ENCODE results near the gene CUL4B. TPM values are rescaled to one million over a fixed set of nuclear protein-coding genes. Genes with fewer than 3 reads are reported as not detected.
"Not testable (repeated sequence)": the region's sequence is repeated elsewhere in the genome, so short reads cannot be mapped to it uniquely, and the experiment has no call there.

CUL4B gene
- total RNA-seq, 1 donor from 2014 or later, result 50.1 TPM

- peak overlapping the region; percentile 77 for H3K4me3 Mint-ChIP-seq
- H3K4me1 Mint-ChIP-seq, result no peaks in the 10 kb centered on the region
- H3K9me3 Mint-ChIP-seq, result peaks cover 21% of the 10 kb centered on the region
- DNase-seq (ENCODE audit: low spot score in 2 of 2, unreplicated experiment in 2 of 2), result peak in 1 of 2 experiments; percentile 46
- H3K27me3 Mint-ChIP-seq (ENCODE audit: low read depth), result no peaks in the 10 kb centered on the region
- TF ChIP-seq CTCF (IDR thresholded peaks at IDR 0.05; ENCODE audit: unreplicated experiment), result peak; percentile 47
- H3K36me3 Mint-ChIP-seq, result no peaks in the 10 kb centered on the region
- H3K27ac Mint-ChIP-seq, result peak overlapping the region; percentile 94
Observed at GRCh38 chrX:120485638-120486520, 74.9 kb downstream of the CUL4B start.

- peaks cover 17% of the 10 kb centered on the region for H3K9me3 Mint-ChIP-seq
- no peak for TF ChIP-seq CTCF (IDR thresholded peaks at IDR 0.05; ENCODE audit: unreplicated experiment)
- peak overlapping the region; percentile 77 for H3K4me3 Mint-ChIP-seq
- H3K4me1 Mint-ChIP-seq, result no peaks in the 10 kb centered on the region
- DNase-seq (ENCODE audit: low spot score in 2 of 2, unreplicated experiment in 2 of 2), result no peak
- H3K27me3 Mint-ChIP-seq (ENCODE audit: low read depth), result no peaks in the 10 kb centered on the region
- peak overlapping the region; percentile 94 for H3K27ac Mint-ChIP-seq
- no peaks in the 10 kb centered on the region for H3K36me3 Mint-ChIP-seq
Observed at GRCh38 chrX:120485315-120485637, 75.5 kb downstream of the CUL4B start.

- H3K27me3 Mint-ChIP-seq (ENCODE audit: low read depth), result no peaks in the 10 kb centered on the region
- DNase-seq (ENCODE audit: low spot score in 2 of 2, unreplicated experiment in 2 of 2), result no peak
- H3K9me3 Mint-ChIP-seq, result no peaks in the 10 kb centered on the region
- no peaks in the 10 kb centered on the region for H3K36me3 Mint-ChIP-seq
- no peak overlapping the region for H3K27ac Mint-ChIP-seq
- no peak overlapping the region for H3K4me3 Mint-ChIP-seq
- TF ChIP-seq CTCF (IDR thresholded peaks at IDR 0.05; ENCODE audit: unreplicated experiment), result no peak
- H3K4me1 Mint-ChIP-seq, result no peaks in the 10 kb centered on the region
Observed at GRCh38 chrX:120477453-120477852, 83.3 kb downstream of the CUL4B start.

- Mint-ChIP-seq H3K9me3 (peaks cover under 1% of the 10 kb centered on the region), H3K27ac (no peak overlapping the region), H3K36me3 (no peaks in the 10 kb centered on the region), H3K27me3 (ENCODE audit: low read depth) (no peaks in the 10 kb centered on the region), H3K4me3 (no peak overlapping the region), H3K4me1 (no peaks in the 10 kb centered on the region)
- TF ChIP-seq CTCF (IDR thresholded peaks at IDR 0.05; ENCODE audit: unreplicated experiment), result no peak
- DNase-seq (ENCODE audit: low spot score in 2 of 2, unreplicated experiment in 2 of 2), result no peak
Observed at GRCh38 chrX:120476714-120477113, 84.0 kb downstream of the CUL4B start.

- not testable (repeated sequence) for H3K27ac Mint-ChIP-seq; H3K27me3 Mint-ChIP-seq (ENCODE audit: low read depth); H3K9me3 Mint-ChIP-seq; H3K4me3 Mint-ChIP-seq; H3K4me1 Mint-ChIP-seq; DNase-seq (ENCODE audit: low spot score in 2 of 2, unreplicated experiment in 2 of 2); H3K36me3 Mint-ChIP-seq
- TF ChIP-seq CTCF (IDR thresholded peaks at IDR 0.05; ENCODE audit: unreplicated experiment), result peak; percentile 80
Observed at GRCh38 chrX:120475447-120475846, 85.3 kb downstream of the CUL4B start.

Other genes starting within 250 kb of the CUL4B start
- 1.3 to 1.8 TPM (median 1.5 TPM) in 3 replicates for gene TMEM255A, start 249.5 kb downstream of the CUL4B start, total RNA-seq
- not detected in 3 replicates for gene ATP1B4, start 198.9 kb downstream of the CUL4B start, total RNA-seq
- 74.1 to 77.7 TPM (median 76.3 TPM) in 3 replicates for gene LAMP2, start 91.7 kb downstream of the CUL4B start, total RNA-seq
- 33.5 to 39.5 TPM (median 34.8 TPM) in 3 replicates for gene MCTS1, start 43.1 kb upstream of the CUL4B start, total RNA-seq
- gene C1GALT1C1, start 69.1 kb upstream of the CUL4B start, total RNA-seq, result 12.7 to 12.9 TPM (median 12.8 TPM) in 3 replicates